Measurements from ENCODE around the gene LCP2.

The LCP2 gene

GRCh38 chr5:170206216-170206615 lies 91.4 kb downstream of the LCP2 start:
- DNase-seq = no peak

DNA sequence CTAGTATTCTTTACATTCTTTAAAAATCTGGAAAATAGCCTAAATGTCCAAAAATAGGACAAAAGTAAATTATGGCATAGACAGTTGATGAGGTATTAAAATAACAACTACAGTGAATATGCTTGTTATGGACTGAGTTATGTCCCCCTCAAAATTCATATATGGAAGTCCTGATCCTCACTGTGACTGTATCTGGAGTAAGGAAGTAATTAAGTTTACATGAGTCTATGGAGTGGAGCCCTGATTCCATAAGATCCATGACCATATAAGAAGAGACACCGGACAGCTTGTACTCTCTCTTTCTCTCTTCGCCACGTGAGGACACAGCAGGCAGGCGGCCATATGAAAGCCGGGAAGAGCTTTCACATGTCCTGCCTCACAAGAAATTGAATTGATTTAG lies 93.4 kb downstream of the LCP2 start:
- DNase-seq = no peak

DNA sequence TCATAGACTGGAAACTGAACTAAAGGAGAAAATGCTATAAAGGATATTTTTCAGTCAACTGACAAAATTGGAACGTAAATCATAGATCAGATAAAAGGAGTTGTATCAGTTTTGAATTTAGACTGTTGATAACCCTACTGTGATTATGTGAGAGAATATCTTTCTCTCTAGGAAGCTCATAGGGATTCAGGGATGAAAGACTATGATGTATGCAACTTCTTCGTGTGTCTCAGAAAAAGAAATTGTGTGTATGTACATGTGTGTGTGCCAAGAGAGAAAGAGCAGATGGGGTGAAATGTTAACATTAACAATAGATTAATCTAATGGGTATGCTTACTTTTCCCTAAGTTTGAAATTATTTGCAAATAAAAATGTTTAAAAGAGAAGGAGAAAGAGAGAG lies 95.5 kb downstream of the LCP2 start:
- DNase-seq = no peak

- DNase-seq = no peak
These were observed 96.3 kb downstream of the LCP2 start for GRCh38 chr5:170201311-170201710.

DNA sequence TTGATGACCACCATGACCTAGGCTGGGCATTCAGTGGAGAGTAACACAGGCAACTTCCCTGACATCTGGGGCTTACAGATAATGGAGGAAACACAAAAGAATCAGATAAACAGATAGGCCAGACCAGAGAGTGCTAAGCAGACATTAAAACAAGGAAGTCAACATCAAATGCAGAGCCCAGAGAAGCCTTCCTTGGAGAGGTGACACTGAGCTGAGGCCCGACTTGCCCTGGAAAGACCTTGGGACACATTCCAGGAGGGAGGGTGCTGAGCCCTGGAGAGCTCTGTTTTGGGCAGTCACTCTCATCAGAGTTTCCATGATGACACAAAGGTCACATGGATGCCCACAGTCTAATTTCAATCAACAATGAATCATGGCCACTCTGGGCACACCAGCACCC lies 96.7 kb downstream of the LCP2 start:
- no peak for DNase-seq

All from NCI-H526 treated with DMSO at 0.1 percent for 48 hours (cell line).